Measurements from ENCODE around the gene EXOSC2.

EXOSC2 gene

DNA sequence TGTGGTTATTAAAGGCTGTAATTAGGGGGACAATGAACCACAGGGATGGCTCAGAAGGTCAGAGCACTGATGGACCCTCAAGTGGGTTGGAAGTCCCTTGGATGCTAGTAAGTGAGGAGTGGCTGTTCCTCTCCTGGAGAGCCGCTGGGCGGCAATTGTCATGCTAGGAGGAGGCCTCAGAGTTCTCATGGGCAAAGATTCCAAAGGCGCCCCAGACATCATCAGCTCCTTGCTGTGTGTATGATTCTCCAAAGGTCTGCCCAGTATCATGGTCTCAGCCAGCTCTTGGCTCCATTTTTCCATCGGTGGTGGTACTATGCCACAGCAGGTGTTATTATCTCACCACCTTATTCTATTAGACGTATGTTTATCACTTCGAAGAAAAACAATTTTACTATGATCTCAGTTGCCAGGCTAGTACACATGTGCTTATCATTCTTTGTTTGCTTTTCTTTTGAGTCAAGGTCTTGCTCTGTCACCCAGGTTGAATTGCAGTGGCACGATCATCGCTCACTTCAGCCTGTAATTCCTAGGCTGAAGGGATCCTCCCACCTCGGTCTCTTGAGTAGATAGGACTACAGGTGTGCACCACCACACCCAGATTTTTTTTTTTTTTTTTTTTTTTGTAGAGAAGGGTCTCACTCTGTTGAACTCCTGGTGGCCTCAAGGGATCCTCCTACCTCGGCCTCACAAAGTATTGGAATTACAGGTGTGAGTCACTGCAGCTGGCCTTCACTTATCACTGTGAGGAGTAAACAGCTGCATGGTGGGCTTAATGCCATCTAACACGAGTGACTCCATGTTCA, 46.8 kb downstream of the EXOSC2 start:
- DNase-seq, result no peak

DNA sequence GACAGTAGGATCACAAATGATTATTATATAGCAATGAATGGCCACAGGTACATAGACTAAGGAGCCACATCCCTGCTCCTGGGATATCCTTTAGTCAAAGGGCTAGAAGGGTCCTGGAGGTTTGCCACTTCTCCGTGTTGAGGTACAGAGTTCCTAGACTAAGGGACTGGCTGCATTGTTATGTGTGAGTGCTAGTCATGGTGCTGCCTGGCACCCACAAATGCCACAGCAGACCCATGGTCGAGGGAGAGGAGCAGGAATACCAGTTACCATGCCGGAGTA, 47.4 kb downstream of the EXOSC2 start:
- no peak for DNase-seq

- no peak for DNase-seq
Measured at GRCh38 chr9:130741831-130742449, 48.4 kb downstream of the EXOSC2 start.

DNA sequence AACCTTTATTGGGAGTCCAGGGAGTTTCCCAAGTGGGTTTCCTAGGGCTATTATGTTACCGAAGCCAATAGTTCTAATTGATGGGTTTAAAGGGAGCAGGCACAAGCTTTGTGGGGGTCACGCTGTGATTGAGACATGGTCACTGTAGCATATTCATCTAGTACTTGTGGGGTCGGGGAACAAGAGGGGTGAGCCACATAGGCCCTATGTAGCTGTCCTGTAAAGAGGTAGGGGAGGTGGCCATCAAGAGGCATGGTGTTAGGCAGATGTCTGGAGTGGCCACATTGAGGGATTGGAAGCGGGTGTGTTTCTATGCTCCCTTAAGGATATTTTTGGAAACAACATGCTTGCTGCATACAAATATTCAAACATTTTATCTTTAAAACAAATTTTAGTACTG, 50.1 kb downstream of the EXOSC2 start:
- DNase-seq, result no peak

- no peak for DNase-seq
Measured at GRCh38 chr9:130745210-130745800, 51.7 kb downstream of the EXOSC2 start.

DNA sequence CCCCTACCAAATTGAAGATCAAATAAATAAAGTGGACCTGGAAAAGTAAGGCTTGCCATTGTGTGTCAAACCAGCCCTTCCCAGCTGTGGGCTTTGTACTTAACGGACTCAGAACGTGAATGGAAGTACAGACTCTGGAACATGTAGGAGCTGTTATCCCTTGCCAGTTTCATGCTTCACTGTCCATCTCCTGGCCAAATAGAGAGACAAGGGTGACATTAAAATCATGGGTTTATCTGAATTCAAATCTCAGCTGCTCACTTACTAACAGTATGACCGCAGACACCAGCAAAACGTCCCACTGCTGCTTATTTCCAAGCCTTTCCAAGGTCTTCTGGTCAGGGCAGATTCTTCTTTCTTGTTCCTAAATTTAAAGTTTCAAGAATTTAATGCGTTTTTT, 52.2 kb downstream of the EXOSC2 start:
- DNase-seq, result no peak

GRCh38 chr9:130746434-130747212, 53.0 kb downstream of the EXOSC2 start:
- no peak for DNase-seq

GRCh38 chr9:130751631-130752355, 58.2 kb downstream of the EXOSC2 start:
- no peak for DNase-seq
